DOHH2 (cell line): ENCODE measurements around the gene ARL4D.

Source experiments
- EZH2phosphoT487 ChIP-seq: fragments of 200-600 bp; sonication (generic); IDR thresholded peaks from 2 replicates; pipeline ENCODE4 v1.6.1; 2017; ENCODE audit warnings: borderline replicate concordance, mild to moderate bottlenecking, antibody characterized with exemption, low read length, moderate library complexity, mixed read lengths
- TF ChIP-seq, protein P1 (sequence below): fragments of 200-600 bp; sonication (generic); IDR thresholded peaks from one replicate; pipeline ENCODE4 v1.5.1; 2014; ENCODE audit warnings: antibody characterized with exemption, mild to moderate bottlenecking, low read depth, low read length; ENCODE audit not compliant: poor library complexity, severe bottlenecking

DNA sequence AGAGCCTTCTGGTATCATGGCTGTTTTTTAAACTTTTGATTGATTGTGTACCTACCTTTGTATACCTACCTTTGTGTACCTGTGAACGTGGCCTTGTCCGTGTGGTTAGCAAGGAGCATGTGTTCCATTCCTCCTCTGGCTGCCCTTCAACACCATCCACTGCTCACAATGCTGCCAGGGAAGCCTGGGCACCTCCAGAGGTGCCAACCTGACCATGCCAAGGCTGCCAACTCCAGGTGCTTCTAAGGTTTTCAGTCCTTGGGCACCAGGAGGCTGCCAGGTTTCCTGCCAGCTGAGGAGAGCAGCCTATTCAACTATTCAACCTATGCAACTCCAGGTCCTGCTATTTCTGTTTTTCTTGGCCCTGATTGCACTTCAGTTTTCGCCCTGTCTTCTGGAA is 17.6 kb upstream of the ARL4D start:
- TF ChIP-seq, protein P1, sequence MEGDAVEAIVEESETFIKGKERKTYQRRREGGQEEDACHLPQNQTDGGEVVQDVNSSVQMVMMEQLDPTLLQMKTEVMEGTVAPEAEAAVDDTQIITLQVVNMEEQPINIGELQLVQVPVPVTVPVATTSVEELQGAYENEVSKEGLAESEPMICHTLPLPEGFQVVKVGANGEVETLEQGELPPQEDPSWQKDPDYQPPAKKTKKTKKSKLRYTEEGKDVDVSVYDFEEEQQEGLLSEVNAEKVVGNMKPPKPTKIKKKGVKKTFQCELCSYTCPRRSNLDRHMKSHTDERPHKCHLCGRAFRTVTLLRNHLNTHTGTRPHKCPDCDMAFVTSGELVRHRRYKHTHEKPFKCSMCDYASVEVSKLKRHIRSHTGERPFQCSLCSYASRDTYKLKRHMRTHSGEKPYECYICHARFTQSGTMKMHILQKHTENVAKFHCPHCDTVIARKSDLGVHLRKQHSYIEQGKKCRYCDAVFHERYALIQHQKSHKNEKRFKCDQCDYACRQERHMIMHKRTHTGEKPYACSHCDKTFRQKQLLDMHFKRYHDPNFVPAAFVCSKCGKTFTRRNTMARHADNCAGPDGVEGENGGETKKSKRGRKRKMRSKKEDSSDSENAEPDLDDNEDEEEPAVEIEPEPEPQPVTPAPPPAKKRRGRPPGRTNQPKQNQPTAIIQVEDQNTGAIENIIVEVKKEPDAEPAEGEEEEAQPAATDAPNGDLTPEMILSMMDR = no peak
- TF ChIP-seq EZH2phosphoT487 = no peak
